Measurements from ENCODE around the gene ANKRD50.

ANKRD50 gene

DNA sequence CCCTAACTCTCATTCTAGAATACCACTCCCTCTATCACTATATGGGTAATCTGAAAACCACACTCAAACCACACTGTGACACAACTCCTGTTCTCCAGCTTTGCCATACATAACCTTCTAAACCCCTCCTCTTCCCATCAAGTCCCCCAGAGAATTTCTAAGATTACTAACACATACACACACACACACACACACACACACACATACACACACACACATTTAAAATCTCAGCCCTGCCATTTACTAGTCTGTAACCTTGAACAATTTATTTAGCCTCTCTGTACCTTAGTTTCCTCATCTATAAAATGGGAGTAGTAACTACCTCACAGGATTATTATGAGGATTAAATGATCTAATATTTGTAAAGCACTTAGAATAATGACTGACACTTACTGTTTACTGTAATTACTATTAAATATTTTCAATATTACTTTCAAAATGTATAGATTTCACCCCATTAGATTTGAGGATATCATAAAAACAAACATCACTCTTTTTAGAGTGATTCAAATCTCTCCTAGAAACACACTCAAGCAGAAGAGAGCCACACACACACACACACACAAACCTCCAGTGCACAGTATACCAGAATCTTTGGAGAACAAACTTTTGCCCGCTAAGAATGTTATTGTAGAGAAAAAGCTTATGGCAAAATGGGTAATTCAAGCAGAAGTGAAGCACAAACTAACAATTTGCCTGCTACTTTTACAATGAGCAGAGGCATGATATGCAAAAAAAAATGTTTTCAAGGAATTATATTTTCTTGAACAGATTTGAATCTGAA lies 3.8 kb downstream of the ANKRD50 start:
- DNase-seq, result peak; percentile 29

DNA sequence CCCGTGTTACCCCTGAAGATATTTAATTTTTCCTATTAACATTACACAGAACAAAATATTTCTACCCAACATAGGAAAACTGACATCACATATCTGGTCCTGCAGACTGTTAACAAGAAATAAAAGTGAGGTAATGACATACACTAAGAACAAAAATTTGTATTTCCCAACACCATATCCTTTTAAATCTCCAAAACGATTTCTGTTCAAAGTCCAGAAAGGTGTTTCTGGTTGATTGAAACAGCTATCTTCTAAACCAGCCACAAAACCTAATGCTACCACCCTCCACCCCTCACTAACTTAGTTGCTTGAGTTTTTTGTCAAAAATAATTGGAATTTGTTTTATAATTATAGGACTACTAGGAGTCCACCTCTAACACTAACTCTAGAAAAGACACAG lies 7.1 kb downstream of the ANKRD50 start:
- DNase-seq, result no peak

DNA sequence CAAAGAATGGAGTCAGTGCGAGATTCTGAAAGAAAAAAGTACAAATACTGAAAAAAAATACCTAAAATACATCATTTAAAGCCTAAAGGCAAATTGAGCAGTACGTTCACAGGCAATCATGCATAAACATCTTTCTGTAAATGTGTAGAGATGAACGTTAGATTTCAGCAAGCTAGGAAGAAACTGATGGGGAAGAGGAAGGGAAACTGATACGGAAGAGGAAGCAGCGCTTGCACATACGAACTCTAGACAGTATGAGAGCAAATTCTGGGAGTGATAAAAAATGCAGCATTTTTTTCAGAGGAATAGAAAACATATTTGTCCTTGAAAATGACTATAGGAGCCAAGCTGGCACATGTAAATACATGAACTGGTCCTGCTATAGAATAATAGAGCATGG lies 9.4 kb downstream of the ANKRD50 start:
- no peak for DNase-seq

DNA sequence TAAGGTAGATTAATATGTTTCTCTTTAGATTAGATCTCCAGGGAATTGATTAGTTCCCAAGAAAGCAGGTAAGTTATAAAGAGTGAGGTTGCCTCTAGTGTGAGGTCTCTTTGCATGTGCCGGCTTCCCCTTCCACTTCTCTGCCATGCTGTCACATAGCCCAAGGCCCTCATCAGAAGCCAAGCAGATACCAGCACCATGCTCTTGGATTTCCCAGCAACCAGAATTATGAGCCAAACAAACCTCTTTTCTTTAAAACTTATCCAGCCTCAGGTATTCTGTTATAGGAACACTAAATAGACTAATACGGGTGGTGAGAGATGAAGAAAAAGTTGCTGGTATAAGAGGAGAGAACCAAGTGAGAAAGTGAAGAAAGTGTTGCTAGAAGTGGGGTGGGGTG lies 15.1 kb downstream of the ANKRD50 start:
- DNase-seq, result no peak

DNA sequence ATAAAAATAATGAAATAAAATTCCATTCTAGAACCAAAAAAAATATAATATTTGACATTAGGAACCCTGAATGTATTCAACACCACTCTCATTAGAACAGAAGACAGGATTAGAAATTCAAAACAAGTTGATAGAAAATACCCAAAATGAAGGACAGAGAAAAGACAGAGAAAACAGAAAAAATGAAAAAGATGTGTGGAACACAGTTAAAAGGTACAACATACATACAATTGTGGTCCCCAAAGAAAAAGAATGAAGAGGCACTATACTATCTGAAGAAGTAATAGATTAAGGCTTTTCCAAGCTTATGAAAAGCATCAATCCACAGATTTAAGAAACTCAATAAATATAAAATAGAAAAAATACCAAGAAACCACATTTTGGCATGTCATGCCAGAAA lies 16.4 kb downstream of the ANKRD50 start:
- DNase-seq, result no peak

DNA sequence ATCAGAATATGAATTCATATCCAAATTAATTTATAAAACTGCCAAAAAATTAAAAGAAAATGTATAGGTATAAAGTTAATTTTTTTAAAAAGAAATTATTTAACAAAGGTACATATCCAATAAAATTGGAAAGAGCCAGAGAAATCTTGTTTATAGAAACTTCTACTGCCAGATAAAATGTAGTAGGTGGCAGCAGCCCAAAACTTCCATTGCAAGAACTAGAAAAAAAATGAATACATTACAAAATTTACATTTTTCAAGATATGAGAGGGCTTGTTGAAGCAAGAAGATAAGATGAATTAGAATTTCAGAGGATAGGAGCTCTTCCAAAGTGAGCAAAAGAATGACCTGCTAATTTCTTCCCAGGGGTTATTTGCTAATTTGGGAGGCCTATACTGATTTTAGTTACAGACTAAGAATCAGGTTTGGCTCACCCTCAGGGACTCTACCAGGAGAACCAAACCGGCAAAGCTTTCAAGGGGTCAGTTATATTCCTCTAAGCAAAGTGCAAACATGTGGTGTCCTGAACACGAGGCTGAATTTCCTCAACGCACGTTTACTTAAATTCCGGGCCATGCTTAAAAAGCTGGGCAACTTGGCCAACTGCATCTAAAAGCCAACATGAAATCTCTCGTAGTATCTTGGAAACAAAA lies 17.5 kb downstream of the ANKRD50 start:
- DNase-seq, result no peak

DNA sequence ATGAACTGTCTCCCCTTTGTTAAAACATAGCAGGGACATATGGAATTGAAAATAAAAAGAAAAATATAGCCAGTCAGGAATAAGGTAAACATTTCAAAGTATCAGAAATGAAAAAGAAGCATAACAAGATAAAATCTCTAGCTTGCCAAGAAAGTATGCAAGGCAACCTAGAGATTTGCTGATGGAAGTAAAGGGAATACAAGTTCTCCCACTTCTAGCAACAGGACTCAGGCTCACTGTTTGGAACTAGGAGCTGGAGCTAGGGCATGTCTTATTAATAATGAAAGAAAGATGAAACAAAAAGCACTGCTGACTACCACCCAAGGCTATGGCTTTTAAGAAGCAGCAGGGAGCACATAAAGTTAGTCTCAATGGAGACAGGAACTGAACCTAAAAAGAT lies 18.2 kb downstream of the ANKRD50 start:
- DNase-seq, result no peak

DNA sequence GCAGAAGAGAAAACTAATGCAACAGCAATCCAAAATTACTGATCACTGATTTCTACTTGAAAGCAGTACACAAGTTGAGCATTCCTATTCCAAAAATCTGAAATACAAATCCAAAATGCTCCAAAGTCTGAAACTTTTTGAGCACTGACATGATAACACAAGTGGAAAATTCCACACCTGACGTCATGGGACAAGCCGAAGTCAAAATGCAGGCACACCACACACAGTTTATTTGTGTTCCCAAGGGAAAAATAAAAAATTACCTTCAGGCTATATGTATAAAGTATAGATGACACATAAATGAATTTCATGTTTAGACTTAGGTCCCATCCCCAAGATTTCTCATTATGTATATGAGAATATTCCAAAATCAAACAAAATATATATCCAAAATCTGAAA lies 20.7 kb downstream of the ANKRD50 start:
- no peak for DNase-seq

DNA sequence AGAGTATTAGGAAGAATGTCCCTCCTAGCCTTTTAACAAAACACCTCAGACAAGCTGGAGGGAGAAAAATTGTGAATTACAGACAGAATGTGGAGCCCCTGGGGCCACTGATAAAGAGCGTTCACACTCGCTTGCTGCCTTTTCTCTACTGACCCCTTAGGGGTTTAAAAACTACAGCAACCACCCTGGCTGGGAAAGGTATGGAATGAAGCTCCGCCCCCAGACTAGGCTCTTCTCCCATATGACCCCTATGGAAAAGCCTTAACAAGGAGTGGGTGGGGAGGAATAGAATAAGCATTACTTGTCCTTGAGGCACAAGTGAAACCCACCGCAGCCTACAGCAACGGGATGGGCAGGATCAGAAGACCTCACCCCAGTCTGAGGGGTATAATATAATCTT lies 26.3 kb downstream of the ANKRD50 start:
- no peak for DNase-seq

DNA sequence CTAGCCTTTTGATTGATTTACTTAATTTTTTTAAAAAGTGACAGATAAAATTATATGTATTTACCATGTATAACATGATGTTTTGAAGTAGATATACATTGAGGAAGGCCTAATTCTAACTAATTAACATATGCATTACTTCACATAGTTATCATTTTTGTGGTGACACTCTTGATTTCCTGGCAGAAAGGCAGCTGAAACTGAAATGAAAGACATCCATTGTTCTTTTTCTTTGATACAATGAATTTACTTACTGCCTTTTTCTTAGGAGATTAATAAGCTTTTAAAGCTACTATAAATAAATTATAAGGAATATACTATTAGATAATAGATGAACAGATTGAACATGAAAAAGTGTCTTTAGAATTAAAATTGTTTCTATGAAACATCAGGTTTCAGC lies 26.7 kb downstream of the ANKRD50 start:
- DNase-seq, result no peak

DNA sequence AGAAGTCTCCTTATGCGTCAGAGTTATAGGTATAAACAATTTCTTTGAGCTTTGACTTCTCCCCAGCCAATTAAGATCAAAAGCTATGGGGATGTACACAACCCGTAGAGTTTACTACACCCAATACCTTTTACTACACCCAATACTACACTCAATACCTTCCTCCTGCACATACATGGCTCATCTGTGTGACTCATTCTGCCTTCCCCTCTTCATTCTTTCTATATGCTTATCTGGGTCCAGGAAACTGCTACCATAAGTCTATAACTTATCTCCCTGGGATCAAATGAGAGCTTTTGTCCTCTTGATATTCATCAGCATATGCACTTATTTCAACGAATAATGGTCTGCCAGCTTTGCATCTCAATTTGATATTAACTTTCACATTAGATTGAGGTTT lies 28.2 kb downstream of the ANKRD50 start:
- peak; percentile 11 for DNase-seq

DNA sequence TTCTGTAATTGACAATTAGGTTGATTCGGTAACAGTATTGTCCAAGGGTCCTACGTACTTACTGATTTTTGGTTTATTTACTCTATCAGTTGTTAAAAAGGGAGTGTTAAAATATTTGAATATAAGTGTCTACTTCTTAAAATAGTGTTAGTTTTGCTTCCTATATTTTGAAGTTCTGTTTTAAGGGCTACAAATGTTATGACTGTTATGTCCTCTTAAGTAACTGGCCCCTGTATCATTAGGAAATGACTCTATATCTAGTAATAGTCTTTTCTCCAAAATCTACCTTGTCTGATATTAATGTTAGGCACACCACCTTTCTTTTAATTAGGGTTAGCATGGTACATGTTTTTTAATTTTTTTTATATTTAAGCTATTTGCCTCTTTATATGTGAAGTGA lies 30.1 kb downstream of the ANKRD50 start:
- no peak for DNase-seq

DNA sequence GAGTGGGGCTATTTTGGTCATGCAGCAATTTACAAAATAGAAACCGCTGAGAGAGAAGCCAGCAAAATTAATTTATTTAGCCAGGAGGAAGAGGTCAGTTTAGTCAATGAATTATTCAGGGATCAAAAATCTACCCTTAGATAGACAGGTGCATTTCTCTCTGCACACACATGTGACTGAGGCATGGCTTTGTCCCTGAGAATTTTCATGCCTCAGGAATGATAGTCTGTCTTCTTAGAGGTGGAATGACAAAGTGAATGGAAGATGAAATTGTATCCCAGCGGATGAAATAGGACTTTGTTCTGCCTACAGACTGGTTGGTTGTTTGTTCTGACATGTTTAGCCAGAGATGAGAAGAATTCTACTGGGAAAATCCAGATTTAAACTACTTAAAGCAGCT lies 46.0 kb downstream of the ANKRD50 start:
- no peak for DNase-seq

DNA sequence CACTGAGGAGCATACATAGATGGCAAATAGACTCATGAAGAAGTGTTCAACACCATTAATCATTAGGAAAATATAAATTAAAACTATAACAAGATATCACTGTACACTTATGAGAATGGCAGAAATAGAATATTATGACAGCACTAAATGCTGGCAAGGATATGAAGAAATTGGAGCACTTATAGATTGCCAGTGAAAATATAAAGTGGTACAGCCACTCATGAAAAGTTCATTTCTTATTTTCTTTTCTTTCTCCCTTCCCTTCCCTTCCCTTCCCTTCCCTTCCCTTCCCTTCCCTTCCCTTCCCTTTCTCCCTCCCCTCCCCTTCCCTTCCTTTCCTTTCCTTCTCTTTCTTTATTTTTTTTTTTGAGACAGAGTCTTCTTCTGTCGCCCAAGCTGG lies 53.7 kb downstream of the ANKRD50 start:
- DNase-seq, result no peak

DNA sequence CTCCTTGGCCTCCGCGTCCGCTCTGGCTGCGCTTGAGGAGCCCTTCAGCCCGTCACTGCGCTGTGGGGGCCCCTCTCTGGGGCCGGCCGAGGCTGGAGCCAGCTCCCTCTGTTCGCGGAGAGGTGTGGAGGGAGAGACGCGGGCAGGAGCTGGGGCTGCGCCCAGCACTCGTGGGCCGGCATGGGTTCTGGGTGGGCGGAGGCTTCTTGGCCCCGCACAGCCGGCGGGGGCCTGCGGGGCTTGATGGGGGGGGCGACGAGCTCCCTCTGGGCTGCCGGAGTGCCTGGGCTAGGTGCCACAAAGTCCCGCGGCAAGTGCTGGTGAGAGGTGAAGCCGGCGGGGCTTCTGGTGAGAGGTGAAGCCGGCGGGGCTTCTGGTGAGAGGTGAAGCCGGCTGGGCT lies 61.9 kb downstream of the ANKRD50 start:
- DNase-seq, result no peak

DNA sequence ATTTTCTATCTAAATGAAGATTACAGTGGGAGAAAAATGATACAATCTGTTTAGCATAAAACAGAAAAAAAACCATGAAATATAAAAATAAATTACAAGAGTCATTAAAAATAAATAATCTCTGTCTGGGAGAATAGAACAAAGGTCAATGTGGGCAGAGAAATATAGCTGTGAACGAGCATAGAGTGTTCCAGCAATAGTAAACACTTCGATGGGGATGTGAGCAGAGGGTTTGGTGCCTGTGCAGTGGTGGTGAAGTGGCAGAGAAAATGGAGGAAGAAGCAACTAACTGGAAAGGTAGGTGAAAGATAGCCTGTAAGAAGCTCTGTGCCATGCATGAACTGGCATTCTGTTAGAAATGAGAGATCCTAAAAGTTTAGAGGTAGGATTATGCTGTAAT lies 64.9 kb downstream of the ANKRD50 start:
- no peak for DNase-seq

DNA sequence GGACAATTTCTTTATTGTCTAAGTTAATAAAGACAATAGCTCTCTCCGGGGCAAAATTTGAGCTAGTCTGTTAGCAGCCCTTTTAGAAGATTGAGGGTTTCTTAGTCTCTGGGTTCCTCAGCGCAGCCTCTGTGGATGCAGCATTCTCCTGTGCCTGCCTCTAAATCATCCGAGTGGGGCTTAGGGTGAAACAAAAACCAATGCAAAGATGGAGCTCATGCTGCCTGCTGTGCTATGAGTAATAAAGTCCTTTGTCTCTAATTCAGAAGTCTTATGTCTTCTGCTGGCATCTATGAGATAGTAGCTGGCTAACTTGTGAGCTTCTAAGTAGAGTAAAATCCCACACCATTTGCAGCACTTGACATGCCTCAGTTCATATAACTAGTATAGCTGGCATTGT lies 67.9 kb downstream of the ANKRD50 start:
- no peak for DNase-seq

DNA sequence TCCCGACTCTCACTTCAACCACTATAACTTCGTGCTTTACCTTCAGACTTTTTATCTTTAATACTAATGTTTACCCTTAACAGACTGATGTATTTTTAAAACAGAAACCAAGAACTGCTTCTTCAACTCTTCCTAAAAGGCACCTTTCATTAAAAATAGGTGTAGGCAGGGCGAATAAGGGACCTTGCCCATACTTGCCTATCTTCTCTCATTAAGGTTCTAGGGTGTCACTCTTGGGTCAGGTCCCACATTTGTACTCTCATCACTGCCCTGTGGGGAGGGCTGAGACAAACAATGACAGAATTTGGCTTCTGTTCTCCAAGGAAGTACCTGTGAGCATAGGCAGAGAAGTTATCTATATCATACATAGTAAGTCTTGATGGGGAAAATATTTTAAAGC lies 69.7 kb downstream of the ANKRD50 start:
- no peak for DNase-seq

DNA sequence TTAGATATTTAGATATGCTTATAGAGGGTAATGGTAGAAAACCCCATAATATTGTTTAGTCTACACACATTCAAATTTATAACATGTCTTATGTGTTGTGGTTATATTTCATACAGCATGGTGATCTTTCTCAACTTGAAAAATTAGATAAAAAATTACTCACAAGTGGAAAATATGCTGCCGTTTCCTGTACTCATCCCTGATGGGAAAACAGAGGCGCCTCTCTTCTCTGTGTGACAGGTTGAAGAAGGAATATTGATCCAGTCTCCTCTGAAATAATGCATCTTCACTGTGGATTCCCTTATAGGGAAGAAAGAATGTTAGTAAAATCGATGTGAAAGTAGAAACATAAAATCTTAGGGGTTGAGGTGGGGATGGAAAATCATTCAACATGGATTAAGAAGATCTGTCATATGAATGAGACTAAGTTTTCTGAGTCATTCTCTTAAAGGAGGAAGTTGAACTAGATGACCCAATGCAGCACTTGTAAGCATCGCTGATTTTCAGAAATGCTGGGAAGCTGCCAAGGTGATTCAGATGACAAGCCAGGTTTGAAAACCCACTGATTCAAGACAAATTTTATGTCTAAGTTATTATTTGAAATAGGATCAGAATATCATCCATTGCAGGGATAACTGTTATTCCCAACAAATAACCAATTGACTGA lies 70.7 kb downstream of the ANKRD50 start:
- peak; percentile 86 for DNase-seq

DNA sequence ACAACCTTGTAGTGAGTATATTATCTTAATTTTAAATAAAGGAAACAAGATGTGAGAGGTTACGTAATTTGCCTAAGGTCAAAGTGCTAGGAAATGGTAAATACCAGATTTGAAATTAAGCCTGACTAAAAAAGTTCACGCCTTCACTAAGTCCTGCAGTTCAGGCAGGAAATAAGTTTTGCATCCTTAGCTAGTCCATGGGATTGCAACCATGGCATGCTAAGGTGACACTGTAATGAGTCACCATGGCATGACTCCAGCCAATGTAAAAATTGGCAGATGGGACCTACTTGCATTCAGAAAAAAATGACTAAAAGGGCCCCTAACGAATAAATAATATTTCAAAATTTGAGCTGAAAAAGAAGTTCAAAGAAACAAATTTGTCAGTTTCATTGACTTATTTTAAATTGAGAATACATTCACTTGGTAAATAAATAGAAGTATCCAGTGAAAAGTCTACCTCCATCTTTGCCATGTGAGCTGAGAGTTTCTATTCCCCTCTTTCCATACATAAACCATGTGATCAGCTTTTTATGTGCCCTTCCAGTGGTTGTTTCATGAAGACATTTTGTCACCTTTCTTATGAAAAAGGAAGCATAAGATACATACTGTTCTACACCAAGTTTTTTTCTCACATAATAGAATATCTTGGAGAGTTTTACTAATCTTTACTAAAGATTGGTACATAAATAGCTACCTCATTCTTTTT lies 72.4 kb downstream of the ANKRD50 start:
- peak; percentile 83 for DNase-seq

DNA sequence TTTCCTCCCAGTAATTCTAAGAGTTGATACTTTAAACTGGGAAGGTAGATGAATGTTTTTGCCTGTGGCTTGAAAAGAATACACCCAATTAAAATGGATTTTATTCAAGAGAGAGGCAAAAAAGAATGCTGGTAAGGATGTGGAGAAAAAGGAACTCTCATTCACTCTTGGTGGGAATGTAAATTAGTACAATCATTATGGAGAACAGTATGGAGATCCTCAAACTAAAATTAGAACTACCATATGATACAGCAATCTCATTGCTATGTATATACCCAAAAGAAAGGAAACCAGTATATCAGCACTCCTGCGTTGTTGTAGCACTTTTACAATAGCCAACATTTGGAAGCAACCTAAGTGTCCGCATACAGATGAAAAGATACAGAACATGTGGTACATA lies 75.2 kb downstream of the ANKRD50 start:
- no peak for DNase-seq

DNA sequence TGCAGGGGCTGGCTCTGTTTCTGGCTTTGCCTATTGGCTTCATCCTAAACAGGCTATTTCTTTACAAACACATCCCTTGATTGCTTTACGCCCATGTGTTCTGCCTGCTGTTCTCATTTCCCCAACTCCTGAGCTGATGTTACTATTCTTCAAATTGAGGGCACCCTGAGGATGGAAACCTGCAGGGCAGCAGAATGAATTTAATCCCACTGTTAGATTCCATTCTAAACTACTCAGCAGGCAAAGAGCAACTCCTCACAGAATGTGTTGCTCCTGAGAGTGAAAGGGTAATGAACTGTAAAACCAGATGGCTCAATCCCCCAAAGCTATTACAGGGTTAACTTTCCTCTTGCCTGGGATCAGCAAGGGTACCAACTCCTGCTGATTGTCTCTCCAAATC lies 75.7 kb downstream of the ANKRD50 start:
- no peak for DNase-seq

DNA sequence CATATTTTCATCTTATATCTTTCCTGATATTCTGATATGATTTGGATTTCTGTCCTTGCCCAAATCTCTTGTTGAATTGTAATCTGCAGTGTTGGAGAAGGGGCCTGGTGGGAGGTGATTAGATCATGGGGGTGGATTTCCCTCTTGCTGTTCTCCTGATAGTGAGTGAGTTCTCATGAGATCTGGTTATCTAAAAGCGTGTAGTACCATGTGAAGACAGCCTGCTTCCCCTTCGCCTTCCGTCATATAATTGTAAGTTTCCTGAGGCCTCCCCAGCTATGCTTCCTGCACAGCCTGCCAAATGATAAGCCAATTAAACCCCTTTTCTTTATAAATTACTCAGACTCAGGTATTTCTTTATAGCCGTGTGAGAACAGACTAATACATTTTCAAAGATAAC lies 77.2 kb downstream of the ANKRD50 start:
- DNase-seq, result no peak
